DND-41 (cell line): ENCODE results near the gene C2orf15.
"Not testable (repeated sequence)": the region's sequence is repeated elsewhere in the genome, so short reads cannot be mapped to it uniquely, and the experiment has no call there.

Experiments
- EZH2 ChIP-seq: IDR thresholded peaks from 3 replicates; pipeline ENCODE4 v1.6.1; 2012; ENCODE audit warnings: borderline replicate concordance, low read depth, mild to moderate bottlenecking, moderate library complexity, low read length, inconsistent platforms; ENCODE audit not compliant: severe bottlenecking
- TF ChIP-seq, protein P1 (sequence below): IDR thresholded peaks from 2 replicates; pipeline ENCODE4 v1.5.1; 2012; ENCODE audit warnings: borderline replicate concordance, low read length, moderate library complexity, mild to moderate bottlenecking; ENCODE audit not compliant: poor library complexity, severe bottlenecking; ENCODE audit errors: extremely low read depth

GRCh38 chr2:99135044-99135556 lies 6.4 kb upstream of the C2orf15 start:
- TF ChIP-seq, protein P1, sequence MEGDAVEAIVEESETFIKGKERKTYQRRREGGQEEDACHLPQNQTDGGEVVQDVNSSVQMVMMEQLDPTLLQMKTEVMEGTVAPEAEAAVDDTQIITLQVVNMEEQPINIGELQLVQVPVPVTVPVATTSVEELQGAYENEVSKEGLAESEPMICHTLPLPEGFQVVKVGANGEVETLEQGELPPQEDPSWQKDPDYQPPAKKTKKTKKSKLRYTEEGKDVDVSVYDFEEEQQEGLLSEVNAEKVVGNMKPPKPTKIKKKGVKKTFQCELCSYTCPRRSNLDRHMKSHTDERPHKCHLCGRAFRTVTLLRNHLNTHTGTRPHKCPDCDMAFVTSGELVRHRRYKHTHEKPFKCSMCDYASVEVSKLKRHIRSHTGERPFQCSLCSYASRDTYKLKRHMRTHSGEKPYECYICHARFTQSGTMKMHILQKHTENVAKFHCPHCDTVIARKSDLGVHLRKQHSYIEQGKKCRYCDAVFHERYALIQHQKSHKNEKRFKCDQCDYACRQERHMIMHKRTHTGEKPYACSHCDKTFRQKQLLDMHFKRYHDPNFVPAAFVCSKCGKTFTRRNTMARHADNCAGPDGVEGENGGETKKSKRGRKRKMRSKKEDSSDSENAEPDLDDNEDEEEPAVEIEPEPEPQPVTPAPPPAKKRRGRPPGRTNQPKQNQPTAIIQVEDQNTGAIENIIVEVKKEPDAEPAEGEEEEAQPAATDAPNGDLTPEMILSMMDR = not testable (repeated sequence)
- not testable (repeated sequence) for TF ChIP-seq EZH2
